HG03575 (cell line): ENCODE measurements around the gene GRAP2.
"Not testable (repeated sequence)": the region's sequence is repeated elsewhere in the genome, so short reads cannot be mapped to it uniquely, and the experiment has no call there.

Source experiments
- ATAC-seq: cut with Tn5 transposase; IDR thresholded peaks from one replicate; pipeline ENCODE4 v1.9.1; 2021; ENCODE audit not compliant: unreplicated experiment, insufficient number of reproducible peaks, low FRiP score; ENCODE audit errors: extremely low read depth

GRAP2 gene

DNA sequence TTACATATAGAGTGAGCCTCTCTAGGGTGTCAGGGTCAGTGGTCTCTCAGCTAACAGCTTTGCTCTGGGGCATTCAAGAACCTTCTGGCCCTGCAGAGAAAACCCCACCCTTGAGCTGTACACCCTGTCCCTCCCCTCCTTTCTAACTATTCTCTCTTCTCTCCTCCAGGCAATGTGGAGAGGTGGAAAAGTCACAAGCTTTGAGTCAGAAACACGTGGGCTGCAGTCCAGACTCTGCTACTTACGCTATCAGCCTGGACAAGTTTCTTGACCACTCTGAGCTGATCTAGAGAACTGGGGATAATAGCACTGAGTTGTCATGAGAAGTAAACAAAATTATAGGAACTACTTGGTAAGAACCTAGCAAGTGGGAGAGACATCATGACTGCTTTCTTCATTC, 83.1 kb downstream of the GRAP2 start:
- no peak for ATAC-seq

DNA sequence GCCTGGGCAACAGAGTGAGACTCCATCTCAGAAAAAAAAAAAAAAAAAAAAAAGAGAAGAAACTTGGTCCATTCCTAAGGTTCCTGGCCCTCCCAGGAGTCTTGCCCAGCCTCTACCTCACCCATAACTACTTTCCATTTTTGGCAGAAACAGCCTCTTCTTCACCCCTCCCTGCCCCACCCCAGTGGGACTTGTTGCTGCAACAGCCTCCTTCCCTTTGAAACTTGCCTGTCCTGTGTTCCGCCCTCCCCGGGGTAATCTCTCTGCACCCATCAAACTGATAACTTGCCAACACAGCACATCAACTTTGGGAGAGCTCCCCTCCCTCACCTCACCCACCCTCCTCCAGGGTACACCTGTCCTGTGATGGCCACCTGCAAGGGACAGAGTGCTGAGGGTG, 83.9 kb downstream of the GRAP2 start:
- ATAC-seq: no peak

DNA sequence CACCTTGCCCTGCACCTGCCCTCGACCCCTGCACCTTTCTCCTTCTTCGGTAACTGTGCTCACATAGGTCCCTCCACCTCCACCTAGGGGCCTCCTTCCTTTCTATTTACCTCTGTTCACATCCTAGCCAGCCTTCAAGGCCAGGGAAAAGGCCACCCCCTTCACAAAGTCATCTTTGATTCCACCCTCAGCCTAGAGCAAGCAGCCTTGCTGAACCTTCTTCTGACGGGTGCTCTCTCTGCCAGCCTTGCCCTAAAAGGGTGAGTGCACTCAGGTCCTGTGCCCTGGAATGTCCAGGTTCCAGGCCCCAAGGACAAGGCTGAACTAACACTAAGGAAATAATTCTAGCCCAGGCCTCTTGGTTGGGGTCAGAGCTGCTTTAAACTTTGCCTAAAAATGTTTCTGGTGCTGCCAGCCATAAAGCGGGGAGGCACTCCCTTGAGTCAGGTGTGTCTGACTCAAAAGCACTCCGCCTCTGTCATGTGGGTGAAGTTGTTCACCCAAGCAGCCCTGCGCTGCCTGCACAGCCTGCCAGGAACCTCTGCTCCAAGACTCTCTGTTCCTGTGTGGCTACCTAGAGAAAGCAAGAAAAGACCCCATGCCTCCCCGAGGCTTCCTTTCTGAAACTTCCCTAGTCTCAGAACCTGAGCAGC, 84.6 kb downstream of the GRAP2 start:
- ATAC-seq: no peak

DNA sequence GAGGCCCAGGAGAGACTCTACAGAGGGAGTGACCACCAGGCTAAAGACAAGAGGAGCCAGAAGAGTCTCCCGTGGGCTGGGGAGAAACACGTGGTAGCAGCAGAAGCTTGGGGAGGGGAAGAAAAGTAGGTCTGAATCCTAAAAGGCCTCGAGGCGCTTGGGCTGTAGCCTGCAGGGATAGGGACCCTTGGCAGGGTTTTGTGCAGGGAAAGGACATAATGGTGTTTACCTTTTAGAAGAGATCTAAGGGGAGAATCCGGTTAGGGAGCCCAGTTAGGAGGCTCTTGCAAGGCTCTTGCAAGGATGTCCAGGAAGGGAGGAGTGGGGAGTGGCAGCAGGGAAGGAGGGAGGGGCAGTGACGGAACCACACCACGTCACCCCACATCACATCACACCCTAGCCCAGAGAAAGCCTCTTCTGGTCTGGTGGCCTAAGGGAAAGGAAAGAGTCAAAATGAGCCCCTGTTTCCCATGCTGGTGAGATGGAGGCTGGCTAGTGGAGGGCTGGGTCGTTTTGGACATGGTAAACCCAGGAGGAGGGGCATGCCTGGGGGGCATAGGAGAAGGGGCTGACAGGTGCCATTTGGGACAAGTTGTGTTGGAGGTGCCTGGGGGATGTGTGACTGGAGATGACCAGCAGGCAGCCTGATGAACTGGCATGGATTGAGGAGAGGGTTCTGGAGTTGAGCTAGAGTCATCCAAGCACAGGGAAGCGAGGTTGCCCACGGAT, 87.7 kb downstream of the GRAP2 start:
- no peak for ATAC-seq

DNA sequence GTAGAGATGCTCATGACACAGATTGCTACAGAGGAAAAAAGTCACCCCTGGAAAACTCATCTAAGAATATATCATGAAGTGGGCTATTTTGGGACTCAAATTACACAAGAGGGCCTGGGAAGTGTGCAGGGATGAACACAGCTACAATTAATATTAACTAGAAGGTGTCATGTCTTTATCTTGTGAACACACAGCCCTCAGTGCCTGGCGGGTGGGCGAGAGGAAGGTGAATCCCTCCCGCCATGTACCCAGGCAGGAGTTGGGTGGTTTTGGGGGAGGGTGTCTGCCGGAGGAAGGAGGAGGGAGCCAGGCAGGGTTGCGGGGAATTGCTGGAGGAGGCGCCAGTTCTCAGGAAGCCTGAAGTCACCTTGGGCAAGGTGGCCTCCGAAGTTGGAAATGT, 88.7 kb downstream of the GRAP2 start:
- no peak for ATAC-seq

DNA sequence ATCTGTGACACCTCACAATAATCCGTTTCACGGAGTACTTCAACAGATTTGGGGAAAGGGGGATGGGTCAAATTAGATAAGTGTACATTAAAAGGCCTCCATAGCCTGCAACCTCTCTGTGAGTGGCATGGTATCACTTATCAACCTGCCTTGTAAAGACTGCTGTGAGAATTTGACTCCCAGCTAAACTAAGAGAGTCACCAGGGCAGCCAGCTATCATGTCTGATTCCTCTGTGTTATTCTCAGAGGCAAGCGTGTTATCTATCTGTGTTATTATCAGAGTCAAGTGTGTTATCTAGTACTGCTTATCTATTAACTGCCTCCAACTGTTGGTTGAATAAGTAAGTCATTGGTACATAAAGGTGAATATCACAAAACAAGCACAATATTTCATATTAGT, 89.8 kb downstream of the GRAP2 start:
- ATAC-seq: no peak

DNA sequence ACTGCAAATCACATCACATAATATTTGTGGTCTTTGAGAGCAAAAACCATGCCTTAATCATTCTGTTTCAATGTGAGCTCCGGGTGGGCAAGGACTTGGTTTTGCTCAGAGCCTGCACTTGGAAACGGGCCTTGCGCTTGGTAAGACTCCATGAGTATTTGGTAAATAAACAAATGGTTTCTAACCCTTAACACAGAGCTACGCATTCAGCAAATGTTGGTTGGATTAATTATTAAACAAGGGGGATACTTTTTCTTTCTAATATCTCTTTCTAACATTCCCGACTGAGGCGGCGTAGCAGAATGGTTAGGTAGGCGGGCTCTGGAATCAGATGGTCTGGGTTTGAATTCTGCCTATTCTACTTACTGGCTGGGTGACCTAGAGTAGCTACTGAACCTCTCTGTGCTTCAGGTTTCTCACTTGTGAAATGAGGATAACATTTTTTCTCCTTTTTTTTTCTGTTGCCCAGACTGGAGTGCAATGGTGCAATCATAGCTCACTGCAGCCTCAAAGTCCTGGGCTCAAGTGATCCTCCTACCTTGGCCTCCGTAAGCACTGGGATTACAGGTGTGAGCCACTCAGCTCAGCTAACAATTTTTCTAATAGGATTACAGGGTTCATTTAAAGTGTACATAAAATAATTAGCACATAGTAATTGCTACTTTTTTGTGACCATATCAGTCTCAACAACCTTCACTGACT, 90.4 kb downstream of the GRAP2 start:
- no peak for ATAC-seq

DNA sequence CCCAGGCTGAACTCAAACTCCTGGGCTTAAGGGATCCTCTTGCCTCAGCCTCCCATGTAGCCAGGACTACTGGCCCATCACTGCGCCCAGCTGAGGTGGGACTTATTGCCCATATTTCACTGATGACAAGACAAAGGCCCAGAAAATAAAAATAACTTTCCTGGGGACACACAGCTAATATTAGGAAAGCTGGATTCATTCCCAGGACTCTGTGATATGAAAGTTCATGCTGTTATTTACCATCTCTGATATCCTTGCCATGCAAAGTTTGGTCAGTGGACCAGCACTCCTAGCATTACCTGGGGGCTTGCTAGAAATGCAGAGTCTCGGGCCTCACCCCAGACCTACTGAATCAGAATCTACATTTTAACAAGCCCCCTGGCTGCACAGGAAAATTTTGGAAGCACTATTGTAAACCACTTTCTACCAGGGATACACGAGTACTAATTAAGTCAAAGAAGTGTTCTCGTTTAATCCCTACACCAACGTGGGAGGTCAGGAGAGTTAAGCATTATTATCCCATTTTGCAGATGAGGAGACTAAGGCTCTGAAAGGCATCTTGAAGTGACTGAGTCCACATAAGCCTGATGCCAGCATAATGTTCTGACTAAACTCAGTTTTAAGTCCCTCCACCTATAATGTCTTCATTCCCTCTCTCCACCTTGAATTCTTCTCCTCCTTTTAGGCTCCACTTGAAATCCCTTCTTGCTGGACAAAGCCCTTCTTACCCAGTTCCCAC, 91.4 kb downstream of the GRAP2 start:
- ATAC-seq: no peak

DNA sequence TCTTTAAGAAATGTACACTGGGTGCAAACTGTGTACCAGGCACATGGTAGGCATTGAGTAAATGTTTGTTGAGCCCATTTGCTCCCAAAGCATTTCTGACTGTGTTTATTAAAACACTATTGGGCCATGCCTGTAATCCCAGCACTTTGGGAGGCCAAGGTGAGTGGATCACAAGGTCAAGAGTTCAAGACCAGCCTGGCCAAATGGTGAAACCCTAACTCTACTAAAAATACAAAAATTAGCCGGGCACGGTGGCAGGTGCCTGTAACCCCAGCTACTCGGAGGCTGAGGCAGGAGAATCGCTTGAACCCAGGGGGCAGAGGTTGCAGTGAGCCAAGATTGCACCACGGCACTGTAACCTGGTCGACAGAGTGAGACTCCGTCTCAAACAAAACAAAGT, 92.0 kb downstream of the GRAP2 start:
- ATAC-seq: not testable (repeated sequence)

DNA sequence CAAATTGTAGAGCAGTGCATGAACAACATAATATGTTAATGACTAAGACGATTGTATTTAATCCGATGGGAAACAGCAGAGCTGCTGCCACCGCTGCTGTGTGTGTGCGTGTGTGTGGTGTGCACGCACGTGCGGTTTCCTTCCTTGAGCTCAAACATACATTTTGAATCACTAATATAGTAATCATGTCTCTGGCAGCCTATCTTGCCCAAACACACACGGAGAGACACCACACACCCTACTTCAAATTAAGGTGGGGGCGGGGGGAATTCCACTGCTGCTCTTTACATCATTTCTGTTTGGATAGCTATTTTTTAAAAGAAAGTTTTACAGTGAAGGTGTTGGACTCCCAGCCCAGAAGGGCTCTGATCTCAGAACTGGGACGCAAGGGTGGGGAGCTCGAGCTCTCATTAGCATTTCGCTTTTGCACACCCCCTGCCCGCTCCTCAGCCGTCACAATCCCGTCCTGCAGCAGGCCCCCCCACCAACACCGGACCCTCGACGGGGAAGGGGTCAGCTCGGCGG, 93.2 kb downstream of the GRAP2 start:
- no peak for ATAC-seq

DNA sequence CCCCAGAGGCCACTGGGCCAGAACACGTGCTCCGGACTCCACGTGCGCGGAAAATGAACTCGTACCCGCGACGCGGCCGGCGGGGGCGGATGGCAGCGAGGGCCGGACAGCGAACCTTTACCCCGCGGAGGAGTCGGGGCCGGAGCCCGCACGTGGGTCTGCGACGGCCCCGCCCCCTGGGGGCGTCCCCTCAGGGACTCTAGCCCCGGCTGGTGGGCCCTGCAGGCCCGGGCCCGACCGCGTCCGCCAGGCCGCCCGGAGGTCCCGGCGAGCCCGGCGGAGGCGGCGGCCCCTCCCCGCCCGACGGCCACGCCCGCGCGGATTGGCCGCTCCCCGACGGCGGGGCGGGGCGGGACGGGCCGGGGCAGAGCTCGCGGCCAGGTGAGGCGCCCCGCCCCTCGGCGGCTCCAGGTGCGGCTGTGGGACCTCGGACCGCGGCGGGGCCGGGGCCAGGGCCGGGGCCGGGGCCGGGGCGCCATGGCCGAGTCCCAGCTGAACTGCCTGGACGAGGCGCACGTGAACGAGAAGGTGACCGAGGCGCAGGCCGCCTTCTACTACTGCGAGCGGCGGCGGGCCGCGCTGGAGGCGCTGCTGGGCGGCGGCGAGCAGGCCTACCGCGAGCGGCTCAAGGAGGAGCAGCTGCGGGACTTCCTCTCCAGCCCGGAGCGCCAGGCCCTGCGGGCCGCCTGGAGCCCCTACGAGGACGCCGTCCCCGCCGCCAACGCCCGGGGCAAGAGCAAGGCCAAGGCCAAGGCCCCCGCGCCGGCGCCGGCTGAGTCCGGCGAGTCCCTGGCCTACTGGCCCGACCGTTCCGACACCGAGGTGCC, 93.9 kb downstream of the GRAP2 start, which contains the start of gene FAM83F:
TSS of gene FAM83F (plus strand) at position 389 of the 827 bp plus-strand sequence. CDS start at position 478, 89 bp downstream.
- ATAC-seq: no peak

DNA sequence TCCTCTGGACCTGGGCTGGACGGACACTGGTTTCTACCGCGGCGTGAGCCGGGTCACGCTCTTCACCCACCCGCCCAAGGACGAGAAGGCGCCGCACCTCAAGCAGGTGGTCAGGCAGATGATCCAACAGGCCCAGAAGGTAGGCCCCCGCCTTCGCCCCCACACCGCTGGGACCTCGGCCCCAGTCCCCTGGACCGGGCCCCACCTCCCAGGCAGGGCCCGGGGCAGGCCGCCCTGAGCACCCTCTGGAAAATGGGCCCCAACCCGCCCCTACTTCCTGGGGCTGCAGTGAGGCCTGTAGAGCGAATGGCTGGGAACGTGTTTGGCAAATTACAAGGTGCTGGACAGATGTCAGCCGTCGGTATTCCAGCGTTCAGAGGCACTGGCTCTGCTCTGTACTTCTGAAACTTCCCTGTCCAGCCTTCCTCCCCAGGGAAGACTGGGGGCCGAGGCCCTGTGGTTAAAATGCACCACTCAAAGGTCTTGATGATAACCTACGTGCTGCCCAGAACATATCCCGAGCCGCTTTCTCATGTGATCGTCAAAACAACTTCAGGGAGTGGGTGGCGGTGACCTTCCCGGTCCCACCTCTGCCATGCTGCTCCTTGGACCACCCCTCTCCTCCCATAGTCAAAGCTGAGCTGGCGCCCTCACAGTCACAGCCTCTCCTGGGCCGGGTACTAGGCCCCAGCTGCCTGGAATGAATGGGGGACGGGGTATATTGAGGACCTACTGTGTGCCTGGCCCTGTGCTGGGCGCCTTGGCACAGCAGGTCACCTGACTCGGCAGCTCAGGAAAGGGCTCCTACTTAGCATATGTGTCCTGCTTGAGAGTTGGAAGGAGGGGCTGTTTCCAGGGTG, 94.7 kb downstream of the GRAP2 start:
- ATAC-seq: no peak

DNA sequence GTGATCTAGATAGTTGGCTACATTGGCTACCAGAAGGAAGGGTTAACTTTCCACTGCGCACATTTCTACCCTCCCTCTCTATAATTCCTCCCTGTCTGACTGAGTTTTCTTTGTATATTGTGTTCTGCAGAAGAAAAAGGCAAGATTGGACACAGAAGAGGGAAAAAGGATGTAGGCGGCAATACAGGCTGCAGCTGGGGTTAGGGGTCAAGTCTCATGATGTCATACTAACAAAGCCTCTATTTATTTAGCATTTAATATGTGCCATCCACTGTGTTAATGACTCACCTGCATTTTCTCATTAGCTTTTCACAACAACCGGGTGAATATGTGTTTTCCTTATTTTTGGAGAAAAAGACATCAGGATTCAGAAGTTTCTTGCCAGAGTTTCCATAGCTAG, 95.8 kb downstream of the GRAP2 start:
- no peak for ATAC-seq

DNA sequence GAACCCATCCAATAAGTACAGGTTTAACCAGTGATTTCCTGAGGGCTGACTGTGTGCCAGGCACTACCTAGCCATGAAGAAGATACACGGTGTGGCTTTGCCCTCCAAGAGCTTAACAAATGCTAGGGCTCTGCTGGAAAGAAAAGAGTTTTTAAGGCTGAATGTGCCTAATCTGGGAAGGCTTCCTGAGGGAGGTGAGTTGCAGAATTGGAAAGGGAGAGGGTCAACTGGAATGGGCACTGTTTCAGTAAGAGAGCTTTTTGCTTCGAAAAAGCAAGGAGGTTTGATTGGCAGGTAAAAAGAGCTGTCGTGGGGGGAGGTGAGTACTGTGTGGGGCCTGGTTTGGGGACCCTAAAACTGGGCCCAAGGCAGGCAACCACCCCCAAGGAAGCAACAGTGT, 96.5 kb downstream of the GRAP2 start:
- no peak for ATAC-seq

DNA sequence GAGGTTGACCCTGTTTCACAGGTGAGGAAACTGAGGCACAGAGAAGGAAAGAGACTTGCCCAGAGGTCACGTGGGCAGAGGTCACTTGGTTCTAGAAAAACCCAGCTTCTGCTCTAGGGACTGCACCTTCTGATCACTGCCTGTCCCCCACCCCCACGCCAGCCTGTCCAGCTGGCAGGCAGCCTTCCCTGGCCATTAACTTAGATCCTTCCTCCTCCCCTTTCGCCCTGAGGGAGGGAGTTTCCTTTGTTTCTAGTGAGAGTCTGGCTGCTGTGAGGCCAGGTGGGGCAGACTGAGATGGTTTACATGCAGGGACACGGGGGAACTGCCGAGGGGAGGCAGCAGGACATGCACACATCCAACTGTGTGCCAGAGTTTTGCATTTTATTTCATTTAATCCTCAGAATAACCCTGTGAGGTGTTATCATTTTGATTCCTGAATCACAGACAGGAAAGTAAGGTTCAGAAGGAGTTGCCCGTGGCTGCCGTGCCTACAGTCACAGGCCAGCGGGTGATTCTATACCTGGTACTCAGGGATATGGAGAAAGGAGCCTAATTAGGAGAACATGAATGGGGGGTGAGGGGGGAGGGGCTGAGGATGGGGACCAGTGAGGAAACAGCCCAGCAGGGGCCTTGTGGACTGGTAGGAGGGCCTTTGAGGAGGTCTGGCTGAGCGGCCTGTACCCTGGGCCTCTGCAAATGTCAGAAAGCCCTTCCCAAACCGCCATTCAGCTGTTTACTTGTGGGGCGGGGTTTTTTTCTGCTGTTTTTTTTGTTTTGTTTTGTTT, 97.2 kb downstream of the GRAP2 start:
- ATAC-seq: no peak

DNA sequence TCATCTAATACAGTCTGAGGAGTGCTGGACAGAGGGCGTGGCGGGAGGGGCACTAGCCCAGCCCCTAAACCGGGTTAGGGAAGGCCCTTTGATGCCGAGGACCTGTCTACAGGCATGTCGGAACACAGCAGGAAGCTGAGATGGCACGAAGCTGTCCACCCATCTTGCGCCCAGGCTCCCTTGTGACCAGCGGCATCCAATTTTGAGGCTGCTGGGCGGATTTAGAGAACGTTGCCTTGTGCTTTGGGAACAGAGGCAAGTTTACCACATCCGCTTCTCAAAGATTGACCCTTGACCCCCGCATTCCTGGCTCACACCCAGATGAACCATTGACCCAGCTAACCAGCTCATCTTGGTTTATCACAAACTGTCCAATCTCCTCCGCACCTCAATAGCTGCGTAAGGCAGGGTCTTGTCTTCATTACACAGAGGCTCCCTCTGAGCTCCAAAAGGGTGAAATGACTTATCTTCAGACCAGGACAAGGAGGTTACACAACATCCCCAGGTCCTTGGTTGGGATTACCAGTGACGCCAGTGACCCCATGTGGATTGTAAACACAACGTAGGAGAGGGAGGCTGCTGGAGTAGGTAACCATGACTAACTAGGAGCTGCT, 98.4 kb downstream of the GRAP2 start:
- ATAC-seq: no peak

DNA sequence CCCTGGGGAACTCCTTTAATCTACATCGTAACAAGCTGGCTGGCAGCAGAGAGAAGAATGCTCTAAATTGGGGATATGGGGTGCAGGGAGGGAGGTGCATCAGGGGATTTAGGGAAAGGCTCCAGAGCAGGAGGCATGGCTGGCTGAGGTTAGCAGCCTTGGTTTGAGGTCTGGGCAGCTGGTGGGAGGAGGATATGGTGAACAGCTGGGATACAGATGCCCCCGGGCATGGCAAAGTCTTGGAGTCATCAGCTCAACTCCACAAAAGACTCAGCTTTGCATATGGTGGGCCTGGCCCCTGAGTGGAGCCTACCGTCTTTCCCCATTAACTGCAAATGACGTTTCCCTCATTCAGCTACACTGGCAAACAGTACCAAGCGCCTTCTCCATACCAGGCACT, 99.3 kb downstream of the GRAP2 start:
- ATAC-seq: no peak
